Stimulated activated CD4-positive, alpha-beta T cell treated with anti-CD3 and anti-CD28 coated beads, Interleukin-12 subunit alpha, Interleukin-12 subunit beta, amount 100 ng/mL, for 4 hours (primary cell): ENCODE results near the gene C22orf42.
"Not testable (repeated sequence)": the region's sequence is repeated elsewhere in the genome, so short reads cannot be mapped to it uniquely, and the experiment has no call there.

Experiments
- DNase-seq: peaks from one replicate; pipeline ENCODE4 v3.0.0-alpha.2; 2020

The C22orf42 gene, protein sequence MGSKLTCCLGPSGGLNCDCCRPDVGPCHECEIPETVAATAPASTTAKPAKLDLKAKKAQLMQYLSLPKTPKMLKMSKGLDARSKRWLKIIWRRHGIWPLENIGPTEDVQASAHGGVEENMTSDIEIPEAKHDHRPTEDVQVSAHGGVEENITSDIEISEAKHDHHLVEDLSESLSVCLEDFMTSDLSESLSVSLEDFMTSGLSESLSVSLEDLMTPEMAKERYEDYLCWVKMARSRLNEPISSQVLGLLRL

DNA sequence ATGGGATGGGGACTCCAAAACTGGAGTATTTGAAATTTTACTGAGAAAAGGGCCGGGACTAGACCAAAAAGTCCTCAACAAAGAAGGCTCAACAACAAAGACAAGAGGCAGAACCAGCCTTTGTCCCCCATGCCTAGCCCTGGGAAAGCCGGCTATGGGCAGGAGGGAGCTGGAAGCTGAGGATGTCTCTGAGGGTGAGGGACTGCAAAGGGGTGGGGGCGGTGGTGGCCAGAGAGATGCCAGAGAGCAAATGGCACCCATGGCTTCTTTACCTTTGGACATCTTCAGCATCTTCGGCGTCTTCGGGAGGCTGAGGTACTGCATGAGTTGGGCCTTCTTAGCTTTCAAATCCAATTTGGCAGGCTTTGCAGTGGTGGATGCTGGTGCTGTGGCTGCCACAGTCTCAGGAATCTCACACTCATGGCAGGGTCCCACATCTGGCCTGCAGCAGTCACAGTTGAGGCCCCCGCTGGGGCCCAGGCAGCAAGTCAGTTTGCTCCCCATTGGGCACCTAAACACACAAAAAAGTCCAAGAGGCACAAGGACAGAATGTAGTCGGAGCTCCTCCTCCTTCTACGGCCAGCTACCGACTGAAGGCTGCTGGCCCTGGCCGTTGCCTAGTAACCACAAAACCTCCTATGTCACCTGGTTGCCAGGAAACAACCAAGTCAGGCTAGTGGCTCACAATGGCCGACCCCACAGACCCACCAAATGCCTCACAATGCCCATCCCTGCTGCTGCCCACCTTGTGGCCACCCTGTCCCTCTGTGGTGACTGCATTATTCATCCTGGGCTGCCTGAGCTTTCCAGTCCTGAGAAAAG, at the start of gene C22orf42:
C22orf42 (minus strand) TSS at position 592 of the 822 bp plus-strand sequence; CDS start at position 504, 88 bp downstream.
- DNase-seq = no peak

DNA sequence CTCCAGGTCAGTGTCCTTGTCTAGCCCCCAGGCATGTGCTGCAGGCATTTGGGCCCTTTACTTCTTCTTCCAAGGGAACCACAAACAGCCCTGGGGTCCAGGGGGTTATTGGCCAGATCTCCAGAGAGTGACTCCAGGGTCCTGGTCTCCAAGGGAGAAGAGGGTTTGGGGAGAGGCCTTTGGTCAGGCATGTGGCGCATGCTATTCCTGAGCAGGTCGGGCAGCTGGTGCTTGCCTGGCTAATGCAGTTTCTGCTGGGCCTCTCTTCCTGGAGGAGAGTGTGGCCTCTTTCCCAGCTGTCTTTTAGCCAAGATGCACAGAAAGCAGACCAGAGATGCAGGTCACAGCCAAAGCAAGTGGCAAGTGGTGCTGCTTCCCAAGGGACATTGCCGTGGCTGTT, 49.6 kb upstream of the C22orf42 start:
- DNase-seq = no peak

DNA sequence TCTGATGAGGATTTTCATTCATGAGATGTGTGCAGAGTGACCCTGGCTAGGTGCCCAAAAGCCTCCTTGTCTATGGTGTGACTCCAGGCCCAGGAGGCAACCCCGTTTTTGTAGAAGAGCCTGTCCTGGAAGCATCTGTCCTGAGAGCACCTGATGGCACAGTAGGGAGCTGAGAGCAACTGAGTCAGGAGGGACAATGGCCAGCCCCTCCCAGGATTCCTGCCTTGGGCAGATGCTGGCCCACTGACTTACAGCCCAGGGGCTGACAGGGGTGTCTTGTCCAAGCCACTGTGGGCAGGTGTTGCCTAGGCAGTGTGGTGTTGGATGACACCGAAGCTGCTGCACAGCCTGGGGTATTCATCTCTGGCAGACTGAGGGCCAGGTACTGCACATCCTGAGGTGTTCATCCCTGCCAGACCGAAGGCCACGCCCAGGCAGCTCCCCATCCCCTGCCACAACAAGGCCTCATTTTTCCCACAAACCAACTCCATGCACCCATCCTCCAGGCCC, 48.9 kb upstream of the C22orf42 start:
- no peak for DNase-seq

DNA sequence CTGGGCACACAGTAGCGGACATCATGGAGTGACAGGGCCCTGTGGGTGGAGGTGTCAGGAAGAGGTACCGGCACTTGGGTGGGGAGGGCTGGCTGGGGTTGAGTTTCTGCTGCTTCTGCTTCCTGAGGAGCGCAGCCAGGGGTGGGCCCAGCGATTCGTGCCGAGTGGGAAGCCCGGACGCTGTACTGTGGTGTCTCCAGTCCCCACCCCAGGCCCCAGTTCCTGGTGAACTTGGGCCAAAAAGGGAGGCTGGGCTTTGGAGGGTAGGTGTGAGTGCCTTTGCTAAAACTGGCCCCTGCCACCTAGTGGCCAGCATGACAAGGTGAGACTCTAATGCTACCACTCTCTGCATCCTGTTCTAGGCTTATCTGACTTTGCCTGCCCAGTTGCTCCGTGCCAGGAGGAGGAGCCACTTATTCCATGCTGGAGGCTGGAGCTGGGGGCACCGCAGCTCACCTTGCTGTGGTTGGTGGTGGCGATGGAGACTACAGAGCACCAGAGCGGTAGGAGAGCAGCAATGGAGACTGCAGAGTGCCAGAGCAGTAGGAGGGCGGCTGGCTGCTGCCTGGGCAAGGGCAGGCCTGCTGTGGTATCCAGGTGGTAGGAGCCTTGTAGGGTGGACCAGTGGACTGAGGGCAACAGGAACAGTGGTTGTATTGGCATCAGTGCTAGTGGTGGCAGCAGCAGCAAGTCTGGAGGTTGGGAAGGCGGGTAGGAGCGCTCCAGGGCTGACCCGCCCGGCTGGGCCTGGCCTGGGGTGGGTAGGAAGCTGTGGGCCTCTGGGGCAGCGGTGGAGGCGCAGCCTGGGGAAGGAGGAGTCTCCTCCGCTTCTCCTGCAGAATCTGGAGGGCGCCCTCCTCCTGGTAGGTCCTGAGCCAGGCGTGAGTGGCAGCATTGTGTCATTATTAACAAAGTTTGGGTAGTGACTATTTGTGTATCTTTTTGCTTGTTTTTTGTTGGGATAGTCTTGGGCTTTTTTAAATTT, 48.0 kb upstream of the C22orf42 start:
- no peak for DNase-seq

DNA sequence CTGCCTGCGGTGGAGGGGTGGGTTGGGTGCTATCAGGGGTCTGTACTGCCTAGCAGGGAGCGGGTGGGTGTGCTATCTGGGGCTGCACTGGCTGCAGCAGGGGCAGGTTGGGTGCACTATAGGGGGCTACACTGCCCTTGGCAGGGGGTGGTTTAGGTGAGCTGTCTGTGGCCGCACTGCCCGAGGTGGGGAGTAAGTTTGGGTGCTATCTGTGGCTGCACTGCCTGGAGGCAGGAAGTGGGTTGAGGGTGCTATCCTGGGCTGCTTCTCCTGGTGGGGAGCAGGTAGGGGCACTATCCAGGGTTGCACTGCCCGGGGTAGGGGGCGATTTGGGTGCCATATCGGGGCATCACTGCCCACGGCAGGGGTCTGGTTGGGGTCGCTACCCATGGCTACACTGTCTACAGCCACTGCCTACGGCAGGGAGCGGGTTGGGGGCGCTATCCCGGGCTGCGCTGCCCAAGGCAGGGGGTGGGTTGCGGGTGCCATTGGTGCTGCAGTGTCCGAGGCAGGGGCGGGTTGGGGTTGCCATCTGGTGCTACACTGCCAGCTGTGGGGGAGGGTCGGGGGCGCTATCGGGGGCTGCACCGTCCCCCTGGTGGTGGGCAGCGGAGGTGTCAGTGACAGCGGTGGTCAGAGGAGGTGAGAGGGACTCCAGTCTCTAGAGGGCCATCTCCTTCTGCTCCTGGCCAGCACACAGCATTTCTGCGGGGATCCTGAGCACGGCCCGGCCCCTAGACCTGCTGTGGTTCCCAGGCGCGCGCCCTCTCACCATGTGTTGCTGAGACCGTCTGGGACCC, 47.1 kb upstream of the C22orf42 start:
- no peak for DNase-seq

DNA sequence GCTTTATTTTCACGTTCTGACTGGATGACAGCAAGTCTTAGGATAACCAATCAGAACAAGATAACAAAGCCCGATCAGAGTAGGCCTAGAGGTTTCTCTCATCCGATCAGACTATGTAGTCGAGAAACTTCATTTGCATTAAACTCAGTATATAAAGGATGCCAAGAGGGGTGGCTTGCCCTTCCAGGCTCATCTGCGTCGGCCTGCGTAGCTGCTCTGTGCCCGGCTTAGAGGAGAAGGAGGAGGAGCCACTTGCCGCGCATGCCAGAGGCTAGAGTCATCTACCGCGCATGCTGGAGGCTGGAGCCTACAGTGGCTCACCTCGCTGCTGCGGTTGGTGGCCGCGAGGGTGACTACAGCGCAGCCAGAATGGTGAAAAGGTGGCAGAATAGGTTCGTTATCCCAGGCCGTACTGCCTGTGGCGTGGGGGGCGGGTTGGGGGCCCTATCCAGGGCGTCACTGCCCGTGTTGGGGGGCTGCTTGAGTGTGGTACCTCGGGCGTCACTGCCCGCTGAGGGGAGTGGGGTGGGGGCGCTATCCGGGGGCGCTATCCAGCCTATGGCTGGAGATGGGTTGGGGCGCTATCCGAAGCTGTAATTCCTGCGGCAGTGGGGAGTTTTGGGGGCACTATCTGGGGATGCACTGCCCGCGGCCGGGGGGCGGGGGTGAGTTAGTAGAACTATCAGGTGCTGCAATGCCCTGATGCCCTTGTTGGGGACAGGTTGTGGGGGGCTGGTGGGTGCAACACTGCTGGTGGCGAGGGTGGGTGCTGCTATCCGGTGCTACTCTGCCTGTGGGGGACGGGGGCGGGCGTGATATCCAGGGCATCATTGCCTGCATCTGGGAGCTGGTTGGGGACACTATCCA, 46.0 kb upstream of the C22orf42 start, which contains the start of gene RFPL2:
RFPL2 (minus strand) TSS at position 218 of the 867 bp plus-strand sequence. CDS start 2,622 bp downstream, outside the sequence.
- no peak for DNase-seq

DNA sequence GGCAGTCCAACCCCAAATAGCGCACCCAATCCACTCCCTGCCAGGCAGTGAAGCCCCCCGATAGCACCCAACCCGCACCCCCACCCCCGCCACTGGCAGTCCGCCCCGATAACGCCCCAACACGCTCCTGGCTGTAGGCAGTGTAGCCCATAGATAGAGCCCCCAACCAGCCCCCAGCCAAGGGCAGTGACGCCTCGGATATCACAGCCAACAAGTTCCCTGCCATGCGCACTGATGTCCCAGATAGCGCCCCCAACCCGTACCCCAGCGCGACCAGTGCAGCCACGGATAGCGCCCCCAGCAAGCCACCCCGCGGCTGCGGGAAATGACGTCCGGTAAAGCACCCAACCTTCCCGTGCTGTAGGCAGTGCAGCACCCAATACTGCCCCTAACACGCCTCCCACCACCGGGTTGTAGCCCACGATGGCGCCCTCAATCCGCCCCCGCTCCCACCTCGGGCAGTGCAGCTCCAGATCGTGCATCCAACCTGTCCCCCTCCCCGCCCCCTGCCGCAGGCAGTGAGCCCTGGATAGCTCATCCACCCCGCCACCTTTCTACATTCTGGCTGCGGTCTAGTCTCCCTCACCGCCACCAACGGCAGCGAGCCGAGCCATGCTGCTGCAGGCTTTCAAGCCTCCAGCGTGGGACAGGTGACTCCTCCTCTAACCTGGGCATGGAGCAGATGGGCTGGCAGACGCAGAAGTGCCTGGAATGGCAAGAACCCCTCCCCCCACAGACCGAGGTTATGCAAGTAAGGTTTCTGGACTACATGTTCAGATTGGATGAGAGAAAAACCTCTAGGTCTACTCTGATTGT, 45.1 kb upstream of the C22orf42 start:
- DNase-seq = no peak

DNA sequence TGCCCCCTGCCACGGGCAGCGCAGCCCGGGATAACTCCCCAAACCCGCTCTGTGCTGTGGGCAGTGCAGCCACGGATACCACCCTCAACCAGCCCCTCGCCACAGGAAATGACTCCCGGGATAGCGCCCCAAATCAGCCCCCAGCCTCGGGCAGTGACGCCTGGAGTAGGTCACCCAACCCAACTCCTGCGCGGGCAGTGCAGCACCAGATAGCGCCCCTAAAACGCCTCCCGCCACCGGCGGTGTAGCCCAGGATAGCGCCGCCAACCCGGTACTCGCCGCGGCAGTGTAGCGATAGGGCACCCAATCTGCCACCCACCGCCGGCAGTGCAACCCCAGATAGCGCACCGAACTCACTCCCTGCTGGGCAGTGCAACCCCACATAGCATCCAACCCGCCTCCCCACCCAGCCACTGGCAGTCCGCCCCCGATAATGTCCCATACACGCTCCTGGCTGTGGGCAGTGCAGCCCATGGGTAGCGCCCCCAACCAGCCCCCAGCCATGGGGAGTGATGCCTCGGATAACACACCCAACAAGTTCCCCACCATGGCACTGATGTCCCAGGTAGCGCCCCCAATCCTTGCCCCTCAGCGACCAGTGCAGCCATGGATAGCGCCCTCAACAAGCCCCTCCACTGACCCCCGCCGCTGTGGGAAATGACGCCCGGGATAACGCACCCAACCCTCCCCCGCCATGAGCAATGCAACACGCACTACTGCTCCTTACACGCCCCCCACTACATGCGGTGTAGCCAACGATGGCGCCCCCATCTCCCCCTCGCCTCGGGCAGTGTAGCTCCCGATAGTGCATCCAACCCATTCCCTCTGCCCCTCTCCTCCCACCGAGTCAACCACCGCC, 44.3 kb upstream of the C22orf42 start:
- no peak for DNase-seq

DNA sequence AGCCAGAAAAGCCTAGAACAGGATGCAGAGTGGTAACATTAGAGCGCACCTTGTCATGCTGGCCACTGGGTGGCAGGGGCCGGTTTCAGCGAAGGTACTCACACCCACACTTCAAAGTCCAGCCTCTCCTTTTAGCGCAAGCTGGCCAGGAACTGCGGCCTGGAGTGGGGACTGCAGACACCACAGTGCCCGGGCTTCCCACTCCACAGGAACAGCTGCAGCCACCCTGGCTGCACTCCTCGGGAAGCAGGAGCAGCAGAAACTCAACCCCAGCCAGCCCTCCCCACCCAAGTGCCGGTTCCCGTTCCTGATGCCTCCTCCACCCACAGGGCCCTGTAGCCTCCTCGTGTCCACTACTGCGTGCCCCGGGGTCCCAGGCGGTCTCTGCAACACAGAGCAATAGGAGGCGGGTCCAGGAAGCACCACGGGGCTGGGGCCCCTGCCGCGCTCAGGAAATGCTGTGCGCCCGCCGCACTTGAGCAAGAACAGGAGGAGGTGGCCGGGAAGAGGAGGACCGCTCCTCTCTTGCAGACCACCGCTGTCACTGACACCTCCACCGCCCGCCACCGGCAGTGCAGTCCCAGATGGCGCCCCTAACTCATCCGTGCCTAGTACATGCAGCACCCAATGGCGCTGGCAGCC, 43.6 kb upstream of the C22orf42 start:
- no peak for DNase-seq

DNA sequence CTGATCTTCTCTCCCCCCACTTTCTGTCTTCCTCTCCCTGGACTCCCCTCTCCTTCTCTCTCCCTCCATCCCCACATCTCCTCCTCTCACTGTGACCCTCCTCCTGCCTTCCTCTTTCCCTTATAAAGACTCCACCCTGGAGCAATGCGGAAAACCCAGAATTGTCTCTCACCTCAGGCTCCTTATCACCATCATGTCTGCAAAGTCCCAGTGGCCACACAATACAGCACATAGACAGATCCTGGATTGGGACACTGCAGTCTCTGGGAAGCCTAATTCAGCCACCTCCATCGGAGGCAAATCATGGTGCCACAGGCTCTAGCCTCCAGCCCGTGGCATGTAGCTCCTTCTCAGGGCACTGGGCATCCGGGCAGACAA, 43.0 kb upstream of the C22orf42 start:
- no peak for DNase-seq

DNA sequence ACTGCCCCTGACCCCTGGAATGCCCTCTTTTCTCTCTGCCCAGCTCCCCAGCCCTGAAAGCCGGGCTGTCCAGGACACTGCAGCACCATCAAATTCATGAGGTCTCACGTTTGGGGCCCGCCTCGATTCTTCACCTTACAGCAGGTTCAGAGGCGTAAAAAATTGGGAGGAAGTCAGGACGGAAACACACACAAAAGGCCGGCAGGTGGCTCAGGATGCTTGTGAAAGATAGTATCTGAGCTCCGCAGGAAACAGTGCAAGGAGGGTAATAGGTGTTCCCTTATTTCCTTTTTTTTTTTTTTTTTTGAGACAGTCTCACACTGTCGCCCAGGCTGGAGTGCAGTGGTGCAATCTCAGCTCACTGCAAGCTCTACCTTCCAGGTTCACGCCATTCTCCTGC, 41.6 kb upstream of the C22orf42 start:
- no peak for DNase-seq

DNA sequence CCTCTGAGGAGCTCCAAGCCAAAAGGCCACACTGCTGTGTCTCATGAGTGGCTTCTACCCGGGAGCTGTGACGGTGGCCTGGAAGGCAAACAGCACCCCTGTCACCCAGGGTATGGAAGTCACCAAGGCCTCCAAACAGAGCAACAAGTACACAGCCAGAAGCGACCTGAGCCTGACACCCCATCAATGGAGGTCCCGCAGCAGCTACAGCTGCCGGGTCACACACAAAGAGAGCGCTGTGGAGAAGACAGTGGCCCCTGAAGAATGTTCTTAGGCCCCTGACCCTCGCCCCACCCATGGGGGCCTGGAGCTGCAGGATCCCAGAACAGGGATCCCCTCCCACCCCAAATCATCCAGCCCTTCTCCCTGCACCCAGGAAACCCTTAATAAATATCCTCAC, 40.9 kb upstream of the C22orf42 start:
- no peak for DNase-seq

DNA sequence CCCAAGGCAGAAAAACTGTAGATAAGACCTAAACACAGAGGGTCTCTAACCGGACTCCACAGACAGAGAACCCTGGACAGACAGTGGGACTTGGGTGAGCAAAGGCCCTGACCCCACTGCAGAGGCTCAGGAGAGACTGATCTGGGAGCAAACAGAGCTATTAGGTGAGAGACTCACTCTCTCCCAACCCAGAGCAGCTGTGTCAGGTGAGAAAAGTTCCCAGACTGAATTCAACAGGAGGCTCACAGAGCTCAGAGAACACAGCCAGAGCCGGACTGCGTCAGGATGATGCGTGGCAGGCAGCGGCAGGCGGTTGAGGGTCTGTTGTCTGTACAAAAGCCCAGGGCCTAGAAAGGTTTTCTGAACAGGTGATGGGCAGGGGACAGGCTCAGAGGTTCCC, 40.2 kb upstream of the C22orf42 start:
- DNase-seq = no peak

DNA sequence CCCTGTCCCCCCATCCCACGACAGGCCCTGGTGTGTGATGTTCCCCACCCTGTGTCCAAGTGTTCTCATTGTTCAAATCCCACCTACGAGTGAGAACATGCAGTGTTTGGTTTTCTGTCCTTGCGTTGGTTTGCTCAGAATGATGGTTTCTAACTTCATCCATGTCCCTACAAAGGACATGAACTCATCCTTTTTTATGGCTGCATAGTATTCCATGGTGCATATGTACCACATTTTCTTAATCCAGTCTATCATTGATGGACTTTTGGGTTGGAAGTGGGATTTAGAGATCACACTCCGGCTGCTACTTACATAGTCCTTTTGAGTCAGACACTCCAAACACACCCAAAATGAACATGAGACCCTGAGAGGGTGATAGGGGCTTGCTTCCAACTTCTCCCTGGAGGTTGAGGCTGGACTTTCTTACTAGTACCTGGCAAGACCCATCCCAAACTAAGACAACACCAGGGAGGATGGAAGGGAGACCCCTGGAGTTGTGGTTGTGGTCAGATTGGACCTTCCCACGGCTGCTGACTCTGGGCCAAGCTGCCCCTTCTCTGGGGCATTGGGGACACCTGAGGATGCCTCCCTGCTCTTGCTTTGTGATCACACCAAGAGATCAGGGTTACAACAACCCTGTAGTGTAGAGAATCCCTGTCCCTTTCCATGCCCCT, 38.6 kb upstream of the C22orf42 start:
- DNase-seq = not testable (repeated sequence)

DNA sequence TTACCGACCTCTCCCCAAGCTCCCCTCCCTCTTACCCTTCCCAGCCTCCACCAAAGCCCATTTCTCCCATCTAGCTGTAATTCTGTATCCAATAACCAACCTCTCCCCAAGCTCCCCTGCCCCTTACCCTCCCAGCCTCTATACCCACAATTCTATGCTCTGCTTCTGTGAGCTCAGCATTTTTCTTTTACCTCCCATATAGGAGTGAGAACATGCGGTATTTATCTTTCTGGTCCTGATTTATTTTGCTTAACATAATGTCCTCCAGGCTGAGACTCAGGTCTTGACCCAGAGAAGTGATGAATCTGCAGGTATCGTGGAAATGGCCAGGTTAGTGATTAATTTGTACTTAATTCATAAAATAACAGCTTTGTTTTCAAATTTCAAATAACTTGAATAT, 36.8 kb upstream of the C22orf42 start:
- DNase-seq = not testable (repeated sequence)

DNA sequence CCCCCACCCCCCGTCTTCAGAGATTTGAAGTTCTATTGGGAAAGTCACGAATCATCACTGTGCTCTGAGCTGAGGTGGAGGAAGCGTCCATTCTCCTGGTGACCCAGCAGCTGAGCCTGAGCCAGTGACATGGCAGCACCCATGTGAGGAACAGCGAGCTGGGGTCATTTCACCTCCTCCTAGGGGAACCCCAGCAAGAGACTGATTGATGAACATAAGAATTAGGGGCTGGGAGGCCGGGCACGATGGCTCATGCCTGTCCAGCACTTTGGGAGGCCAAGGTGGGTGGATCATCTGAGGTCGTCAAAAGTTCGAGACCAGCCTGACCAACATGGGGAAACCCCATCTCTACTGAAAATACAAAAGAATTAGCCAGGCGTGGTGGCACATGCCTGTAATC, 34.2 kb upstream of the C22orf42 start:
- DNase-seq = not testable (repeated sequence)

DNA sequence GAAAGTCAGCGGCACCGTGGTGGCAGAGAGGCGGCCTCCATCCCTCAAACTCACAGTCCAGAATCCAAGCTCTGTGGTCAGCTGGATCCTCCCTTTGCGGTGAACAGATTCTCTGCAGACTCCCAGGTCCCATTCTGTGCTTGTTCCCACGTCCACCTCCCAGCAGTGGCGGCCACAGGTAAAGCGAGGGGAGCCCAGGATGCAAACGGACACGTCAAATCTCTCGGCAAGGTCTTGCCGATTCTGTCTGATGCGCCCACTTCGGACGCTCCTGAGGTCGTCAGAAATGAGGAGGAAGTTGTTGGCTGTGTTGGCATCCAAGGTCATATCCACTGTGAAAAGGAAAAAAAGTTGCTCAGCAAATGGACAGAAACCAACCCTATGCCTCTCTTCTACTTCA, 31.9 kb upstream of the C22orf42 start:
- DNase-seq = not testable (repeated sequence)

DNA sequence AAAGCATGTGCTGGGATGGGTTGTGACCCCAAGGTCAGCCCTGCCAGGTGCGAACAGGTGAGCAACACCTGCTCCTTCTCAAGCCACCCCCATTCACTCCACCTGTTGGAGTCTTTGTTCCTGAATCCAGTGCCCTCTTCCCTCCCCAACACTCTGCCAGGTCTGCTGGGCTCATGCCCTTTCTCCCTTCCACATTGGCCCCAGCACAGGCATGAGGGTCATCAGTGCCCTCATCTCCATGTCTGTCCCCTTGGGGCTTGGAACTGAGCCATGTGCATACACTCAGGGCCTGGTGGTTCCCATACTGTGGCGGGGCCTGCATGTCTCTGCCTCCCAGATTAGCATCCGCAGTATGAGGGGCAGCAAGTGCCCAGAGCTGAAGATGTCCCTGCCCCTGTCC, 26.7 kb upstream of the C22orf42 start:
- no peak for DNase-seq
